Pancreas (tissue), 10 donors: Measurements from ENCODE around the gene TIMMDC1. TPM values are rescaled to one million over a fixed set of nuclear protein-coding genes. Genes with fewer than 3 reads are reported as not detected.

Source experiments
- ATAC-seq, 4 donors: fragments of 200-7000 bp; cut with Tn5 transposase; one replicate each; pipeline versions ENCODE4 v1.8.0 to v1.9.1; 2020; ENCODE audit warnings: mild to moderate bottlenecking in 4 of 4, moderate library complexity in 4 of 4
- DNase-seq, 6 donors: peaks; one replicate each; pipeline ENCODE4 v3.0.0-alpha.2; 2020
- FAIRE-seq: peaks from 2 replicates; lab custom pipeline; 2012; peaks lifted over from hg19 to GRCh38; lab: Jason Lieb, UNC
- H3K27ac ChIP-seq, 4 donors: fragments of 200-600 bp; sonication (generic); 1 replicate in 3 of 4; 2 replicates in 1 of 4; pipeline versions ENCODE4 v1.5.0 to v1.8.0; 2020
- H3K27me3 ChIP-seq, 4 donors: fragments of 200-600 bp; one replicate each; pipeline ENCODE4 v1.8.0; 2021
- H3K36me3 ChIP-seq, 3 donors: fragments of 200-600 bp; sonication (generic) in 1 of 3; one replicate each; pipeline versions ENCODE4 v1.5.0 to v1.8.0; 2020 to 2021
- H3K4me1 ChIP-seq, 3 donors: fragments of 200-600 bp; one replicate each; pipeline ENCODE4 v1.8.0; 2021
- H3K4me3 ChIP-seq, 4 donors: fragments of 200-600 bp; sonication (generic) in 2 of 4; one replicate each; pipeline versions ENCODE4 v1.5.0 to v1.8.0; 2020 to 2021
- H3K9me3 ChIP-seq, 4 donors: fragments of 200-600 bp; one replicate each; pipeline ENCODE4 v1.8.0; 2021
- WGBS, 2 donors: extraction: QIAGEN DNeasy Blood & Tissue Kit; methylation state at CpG; one replicate each; pipeline ENCODE4 v1.1.7; 2013; 5-methylcytosine and 5-hydroxymethylcytosine counted together
- intact Hi-C, 3 donors: fragments of 100-400 bp; cut with DNase I; formaldehyde crosslinking; loops; one replicate each; pipeline versions ENCODE4 v1.11.1 to v1.14.2; 2022
- polyA plus RNA-seq, 2 donors: library from polyadenylated mRNA; stranded (reverse); fragments of 200-250 nt; gene quantifications; one replicate each; pipeline ENCODE4 v1.2.3, GENCODE V29; 2013
- total RNA-seq, 6 donors: library from RNA; stranded (reverse); fragmentation: NEBNext Ultra II Directional in 4 of 6; extraction: Animal tissue kit (Norgen Biotek cat#: 25700) in 4 of 6; gene quantifications; one replicate each; pipeline versions ENCODE4 v1.2.1 to v1.2.4, GENCODE V29; 2021 to 2023
- TF ChIP-seq, protein P1 (sequence below), 4 donors: fragments of 200-600 bp; sonication (generic) in 3 of 4; IDR thresholded peaks; one replicate each; pipeline versions ENCODE4 v1.5.0 to v1.8.0; 2021; ENCODE audit warnings: antibody characterized with exemption in 4 of 4
- donor health status: healthy with polysubstance abuse.
- donor health status: DM: no; HTN: no; CAD: no; lungs with moderate emphysema.
- donor health status: DM: no; HTN: no; CAD: no.
- donor health status: control.
- donor health status: control.
- donor health status: Bipolar disorder and iron deficiency.
- donor health status: DM: yes; HTN: yes; CAD: no.
- donor health status: DM: no; HTN: no; CAD: no.
- donor health status: DM: no; HTN: no; CAD: no.
- donor health status: DM: yes; HTN: yes; CAD: no.

Gene TIMMDC1
- total and polyA plus RNA-seq, 8 donors = 28.8 to 50.7 (median 38.3) TPM

DNA sequence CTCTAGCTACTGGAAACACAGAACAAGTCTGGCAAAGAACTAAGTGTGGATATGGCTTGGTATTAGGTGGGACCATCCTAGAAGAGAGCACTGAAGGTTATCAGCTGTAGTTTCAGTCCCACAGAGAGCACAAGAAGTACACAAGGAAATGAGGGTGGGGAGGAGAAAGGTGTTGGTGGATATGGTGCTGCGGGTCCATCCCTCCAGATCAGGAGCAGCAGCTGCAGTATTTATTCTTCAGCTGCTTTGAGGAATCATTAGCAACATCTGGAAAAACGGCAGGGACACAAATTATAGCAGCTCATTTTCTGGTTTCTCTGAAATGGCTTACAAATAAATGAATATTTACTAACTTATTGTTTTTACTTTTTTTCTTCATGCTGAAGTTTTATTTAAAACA, 32.1 kb downstream of the TIMMDC1 start:
- Histone ChIP-seq H3K27ac (no peak overlapping the region), H3K4me1 (peaks cover 0 to 5% (median 4%) of the 10 kb centered on the region in 3 donors), H3K27me3 (no peaks in the 10 kb centered on the region), H3K36me3 (no peaks in the 10 kb centered on the region), H3K9me3 (no peaks in the 10 kb centered on the region), H3K4me3 (no peak overlapping the region)
- WGBS, 2 donors = 79 to 84% methylated on average over 2 of the region's 2 CpGs
- TF ChIP-seq, protein P1, sequence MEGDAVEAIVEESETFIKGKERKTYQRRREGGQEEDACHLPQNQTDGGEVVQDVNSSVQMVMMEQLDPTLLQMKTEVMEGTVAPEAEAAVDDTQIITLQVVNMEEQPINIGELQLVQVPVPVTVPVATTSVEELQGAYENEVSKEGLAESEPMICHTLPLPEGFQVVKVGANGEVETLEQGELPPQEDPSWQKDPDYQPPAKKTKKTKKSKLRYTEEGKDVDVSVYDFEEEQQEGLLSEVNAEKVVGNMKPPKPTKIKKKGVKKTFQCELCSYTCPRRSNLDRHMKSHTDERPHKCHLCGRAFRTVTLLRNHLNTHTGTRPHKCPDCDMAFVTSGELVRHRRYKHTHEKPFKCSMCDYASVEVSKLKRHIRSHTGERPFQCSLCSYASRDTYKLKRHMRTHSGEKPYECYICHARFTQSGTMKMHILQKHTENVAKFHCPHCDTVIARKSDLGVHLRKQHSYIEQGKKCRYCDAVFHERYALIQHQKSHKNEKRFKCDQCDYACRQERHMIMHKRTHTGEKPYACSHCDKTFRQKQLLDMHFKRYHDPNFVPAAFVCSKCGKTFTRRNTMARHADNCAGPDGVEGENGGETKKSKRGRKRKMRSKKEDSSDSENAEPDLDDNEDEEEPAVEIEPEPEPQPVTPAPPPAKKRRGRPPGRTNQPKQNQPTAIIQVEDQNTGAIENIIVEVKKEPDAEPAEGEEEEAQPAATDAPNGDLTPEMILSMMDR (IDR thresholded peaks at IDR 0.05) = no peak
- DNase-seq (no peak), ATAC-seq (no peak), FAIRE-seq (no peak)
- intact Hi-C loops = no loop called here

DNA sequence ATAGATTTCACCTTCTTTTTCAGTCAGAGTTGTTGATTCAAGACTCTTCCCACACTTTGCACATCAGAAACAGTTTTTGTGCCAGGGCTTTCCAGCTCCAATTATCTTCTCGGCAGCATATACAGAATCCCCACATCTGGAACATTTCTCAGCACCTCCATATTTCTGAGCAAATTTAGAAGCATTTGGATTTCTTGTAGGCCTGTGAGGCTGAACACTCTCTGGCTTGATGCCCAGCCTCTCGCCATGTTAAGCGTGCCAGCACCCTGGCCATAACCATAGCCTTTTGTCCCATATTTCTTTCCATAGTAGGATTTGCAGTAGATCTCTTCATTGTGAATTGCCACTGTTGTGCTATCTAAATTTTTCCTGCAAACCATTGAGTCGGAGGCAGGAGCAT, 32.8 kb downstream of the TIMMDC1 start:
- Histone ChIP-seq H3K4me1 (peaks cover 0 to 5% (median 4%) of the 10 kb centered on the region in 3 donors), H3K9me3 (no peaks in the 10 kb centered on the region), H3K36me3 (no peaks in the 10 kb centered on the region), H3K27me3 (no peaks in the 10 kb centered on the region), H3K4me3 (no peak overlapping the region), H3K27ac (no peak overlapping the region)
- intact Hi-C loops = no loop called here
- no peak for FAIRE-seq
- 83 to 90% methylated on average over 4 of the region's 4 CpGs for WGBS, 2 donors
- ATAC-seq = no peak
- DNase-seq = no peak
- TF ChIP-seq, protein P1 (IDR thresholded peaks at IDR 0.05) = no peak

DNA sequence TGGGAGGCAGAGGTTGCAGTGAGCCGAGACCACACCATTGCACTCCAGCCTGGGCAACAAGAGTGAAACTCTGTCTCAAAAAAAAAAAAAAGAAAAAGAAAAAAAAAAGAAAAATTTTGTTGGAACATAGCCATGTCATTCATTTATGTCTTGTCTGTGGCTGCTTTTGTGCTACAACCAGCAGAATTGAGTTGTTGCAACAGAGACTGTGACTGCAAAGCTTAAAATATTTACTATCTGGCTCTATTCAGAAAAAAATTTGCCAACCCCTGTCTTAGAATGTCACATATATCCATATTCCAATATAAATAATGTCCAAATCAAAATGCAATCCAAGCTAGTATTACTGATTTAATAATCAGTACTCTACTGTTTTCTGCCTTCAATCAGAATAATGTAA, 35.9 kb downstream of the TIMMDC1 start:
- no peak for ATAC-seq
- FAIRE-seq = no peak
- TF ChIP-seq, protein P1 (IDR thresholded peaks at IDR 0.05) = no peak

DNA sequence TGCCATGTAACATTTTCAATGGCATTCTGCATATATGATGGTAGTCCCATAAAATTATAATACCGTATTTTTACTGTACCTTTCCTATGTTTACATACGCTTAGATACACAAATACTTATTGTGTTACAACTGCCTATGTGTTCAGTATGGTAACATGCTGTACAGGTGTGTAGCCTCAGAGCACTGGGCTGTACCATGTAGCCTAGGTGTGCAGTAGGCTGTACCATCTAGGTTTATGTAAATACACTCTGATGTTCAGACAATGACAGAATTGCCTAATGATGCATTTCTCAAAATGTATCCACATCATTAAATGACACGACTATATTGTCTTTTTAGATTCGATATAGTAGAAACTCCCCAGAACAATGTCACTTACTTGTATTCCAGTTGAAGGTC, 38.4 kb downstream of the TIMMDC1 start:
- H3K4me1 ChIP-seq = no peaks in the 10 kb centered on the region
- no peak overlapping the region for H3K27ac ChIP-seq
- DNase-seq (no peak), ATAC-seq (no peak), FAIRE-seq (no peak)
- no peak overlapping the region for H3K4me3 ChIP-seq
- H3K27me3 ChIP-seq = no peaks in the 10 kb centered on the region
- intact Hi-C loops = no loop called here
- TF ChIP-seq, protein P1 (IDR thresholded peaks at IDR 0.05) = no peak
- 94 to 95% methylated on average over 4 of the region's 4 CpGs for WGBS, 2 donors
- no peaks in the 10 kb centered on the region for H3K9me3 ChIP-seq
- H3K36me3 ChIP-seq = no peaks in the 10 kb centered on the region

More for the DNA sequence above, 35.9 kb downstream of the TIMMDC1 start:
- no peaks in the 10 kb centered on the region for H3K4me1 ChIP-seq
- no peaks in the 10 kb centered on the region for H3K9me3 ChIP-seq
- intact Hi-C loops = no loop called here
- WGBS, 2 donors = 96 to 100% methylated on average over 1 of the region's 1 CpG
- no peak for DNase-seq
- H3K36me3 ChIP-seq = no peaks in the 10 kb centered on the region
- no peak overlapping the region for H3K4me3 ChIP-seq
- no peaks in the 10 kb centered on the region for H3K27me3 ChIP-seq
- no peak overlapping the region for H3K27ac ChIP-seq

DNA sequence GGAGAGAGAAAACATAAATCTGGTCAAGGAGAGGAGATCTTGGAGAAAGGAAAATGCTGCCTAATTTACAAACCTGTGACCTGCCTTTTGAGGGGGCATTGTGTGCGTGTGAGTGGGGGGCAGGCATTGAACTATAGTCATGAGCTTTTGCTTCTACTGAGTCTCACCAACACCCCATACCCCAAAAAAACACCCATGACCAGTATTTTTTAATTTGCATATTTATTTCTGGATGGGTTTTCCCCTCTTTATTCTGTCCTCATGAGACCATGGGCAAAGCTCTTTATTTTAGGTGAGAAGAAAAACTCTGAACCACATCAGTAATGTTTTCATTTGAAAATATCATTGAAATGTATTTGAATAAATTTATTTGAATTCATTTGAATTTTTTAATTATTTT, 40.4 kb downstream of the TIMMDC1 start:
- H3K9me3 ChIP-seq = no peaks in the 10 kb centered on the region
- H3K27me3 ChIP-seq = no peaks in the 10 kb centered on the region
- no peak overlapping the region for H3K27ac ChIP-seq
- intact Hi-C loops = no loop called here
- H3K36me3 ChIP-seq = no peaks in the 10 kb centered on the region
- DNase-seq (no peak), ATAC-seq (no peak), FAIRE-seq (no peak)
- 85 to 92% methylated on average over 1 of the region's 1 CpG for WGBS, 2 donors
- H3K4me1 ChIP-seq = no peaks in the 10 kb centered on the region
- H3K4me3 ChIP-seq = no peak overlapping the region
- TF ChIP-seq, protein P1 (IDR thresholded peaks at IDR 0.05) = no peak
